H9 (cell line): ENCODE results near the gene SIAH2. TPM values are rescaled to one million over a fixed set of nuclear protein-coding genes. Genes with fewer than 3 reads are reported as not detected.

Experiments used
- DNase-seq: peaks from one replicate; pipeline ENCODE4 v3.0.0-alpha.2; 2017
- H2AFZ ChIP-seq: one replicate; pipeline ENCODE4 v1.6.1; 2013; ENCODE audit warnings: mild to moderate bottlenecking, low read length, control low read depth, moderate library complexity
- H2AK5ac ChIP-seq: 2 replicates; pipeline ENCODE4 v1.6.1; 2013; ENCODE audit warnings: low read length, control low read depth, mixed read lengths; ENCODE audit not compliant: insufficient read length
- H2BK120ac ChIP-seq: one replicate; pipeline ENCODE4 v1.6.1; 2013; ENCODE audit warnings: low read depth, mild to moderate bottlenecking, low read length, control low read depth, inconsistent platforms; ENCODE audit not compliant: poor library complexity, severe bottlenecking
- H2BK12ac ChIP-seq: 2 replicates; pipeline ENCODE4 v1.6.1; 2013; ENCODE audit warnings: low read length, control low read depth, mixed read lengths, low read depth; ENCODE audit not compliant: insufficient read length
- H2BK15ac ChIP-seq: 2 replicates; pipeline ENCODE4 v1.6.1; 2013; ENCODE audit warnings: low read depth, low read length, control low read depth
- H2BK20ac ChIP-seq: one replicate; pipeline ENCODE4 v1.6.1; 2013; ENCODE audit warnings: low read depth, mild to moderate bottlenecking, low read length, control low read depth, inconsistent platforms; ENCODE audit not compliant: poor library complexity, severe bottlenecking
- H2BK5ac ChIP-seq: 2 replicates; pipeline ENCODE4 v1.6.1; 2013; ENCODE audit warnings: low read length, control low read depth, mixed read lengths; ENCODE audit not compliant: insufficient read length
- H3K14ac ChIP-seq: 2 replicates; pipeline ENCODE4 v1.6.1; 2013; ENCODE audit warnings: low read length, control low read depth; ENCODE audit not compliant: insufficient read depth
- H3K18ac ChIP-seq: 2 replicates; pipeline ENCODE4 v1.6.1; 2013; ENCODE audit warnings: low read depth, mild to moderate bottlenecking, mixed read lengths, low read length, control low read depth; ENCODE audit not compliant: insufficient read length
- H3K23ac ChIP-seq: 2 replicates; pipeline ENCODE4 v1.6.1; 2013; ENCODE audit warnings: low read length, control low read depth, mixed read lengths, low read depth; ENCODE audit not compliant: insufficient read length
- H3K23me2 ChIP-seq: 2 replicates; pipeline ENCODE4 v1.6.1; 2013; ENCODE audit warnings: low read depth, mild to moderate bottlenecking, mixed read lengths, low read length, control low read depth; ENCODE audit not compliant: insufficient read length, poor library complexity, severe bottlenecking
- H3K27ac ChIP-seq: 2 replicates; pipeline ENCODE4 v1.5.1; 2013; ENCODE audit warnings: low read length, control low read depth, mixed read lengths, low read depth; ENCODE audit not compliant: insufficient read length
- H3K27me3 ChIP-seq: 2 replicates; pipeline ENCODE4 v1.6.1; 2013; ENCODE audit warnings: low read length, control low read depth, inconsistent platforms; ENCODE audit not compliant: insufficient read depth
- H3K4ac ChIP-seq: 2 replicates; pipeline ENCODE4 v1.6.1; 2013; ENCODE audit warnings: low read depth, mild to moderate bottlenecking, control low read depth, inconsistent platforms, low read length, moderate library complexity
- H3K4me1 ChIP-seq: 2 replicates; pipeline ENCODE4 v1.6.1; 2013; ENCODE audit warnings: low read length, control low read depth, inconsistent platforms; ENCODE audit not compliant: insufficient read depth
- H3K4me2 ChIP-seq: 2 replicates; pipeline ENCODE4 v1.6.1; 2013; ENCODE audit warnings: low read length, control low read depth, mixed read lengths; ENCODE audit not compliant: insufficient read length, insufficient read depth
- H3K56ac ChIP-seq: 2 replicates; pipeline ENCODE4 v1.6.1; 2013; ENCODE audit warnings: low read depth, mild to moderate bottlenecking, mixed read lengths, low read length, control low read depth; ENCODE audit not compliant: insufficient read length
- H3K79me1 ChIP-seq: 2 replicates; pipeline ENCODE4 v1.6.1; 2013; ENCODE audit warnings: low read depth, mild to moderate bottlenecking, moderate library complexity, low read length, control low read depth, inconsistent platforms; ENCODE audit not compliant: insufficient read depth, poor library complexity, severe bottlenecking
- H3K79me2 ChIP-seq: 2 replicates; pipeline ENCODE4 v1.6.1; 2013; ENCODE audit warnings: low read length, control low read depth, inconsistent platforms; ENCODE audit not compliant: insufficient read depth
- H3K9ac ChIP-seq: 2 replicates; pipeline ENCODE4 v1.6.1; 2013; ENCODE audit warnings: low read length, control low read depth, mixed read lengths; ENCODE audit not compliant: insufficient read length; ENCODE audit errors: extremely low read depth
- H3K9me3 ChIP-seq: one replicate; pipeline ENCODE4 v1.6.1; 2013; ENCODE audit warnings: low read depth, low read length, inconsistent platforms; ENCODE audit not compliant: control insufficient read depth
- H3T11ph ChIP-seq: one replicate; pipeline ENCODE4 v1.6.1; 2013; ENCODE audit warnings: mild to moderate bottlenecking, low read length, control low read depth, inconsistent platforms
- H4K20me1 ChIP-seq: one replicate; pipeline ENCODE4 v1.6.1; 2013; ENCODE audit not compliant: control insufficient read depth, insufficient read length, insufficient read depth
- H4K5ac ChIP-seq: 2 replicates; pipeline ENCODE4 v1.6.1; 2013; ENCODE audit warnings: low read depth, mild to moderate bottlenecking, mixed read lengths, low read length, control low read depth; ENCODE audit not compliant: insufficient read length
- H4K8ac ChIP-seq: replicated peaks from 2 replicates; pipeline ENCODE4 v1.6.1; 2013; ENCODE audit warnings: low read length, control low read depth, mixed read lengths, low read depth; ENCODE audit not compliant: insufficient read length
- H4K91ac ChIP-seq: 2 replicates; pipeline ENCODE4 v1.6.1; 2013; ENCODE audit warnings: low read depth, mild to moderate bottlenecking, moderate library complexity, mixed read lengths, low read length, control low read depth; ENCODE audit not compliant: insufficient read length
- H3K27ac Mint-ChIP-seq, 3 experiments: 2 replicates in 2 of 3; 3 replicates in 1 of 3; pipeline ENCODE4 v1.8.0; 2020 to 2021; ENCODE audit warnings: mixed read lengths in 3 of 3, mild to moderate bottlenecking in 1 of 3, moderate library complexity in 1 of 3
- H3K27me3 Mint-ChIP-seq: 2 replicates; pipeline ENCODE4 v1.8.0; 2021; ENCODE audit warnings: low read depth, mild to moderate bottlenecking, moderate library complexity, mixed read lengths
- H3K36me3 Mint-ChIP-seq, 3 experiments: 2 replicates in 2 of 3; 3 replicates in 1 of 3; pipeline ENCODE4 v1.8.0; 2020 to 2021; ENCODE audit warnings: low read depth in 3 of 3, mixed read lengths in 3 of 3; ENCODE audit not compliant: insufficient read depth in 1 of 3
- H3K4me1 Mint-ChIP-seq, 2 experiments: 2 replicates each; pipeline ENCODE4 v1.8.0; 2020; ENCODE audit warnings: mixed read lengths in 2 of 2
- H3K4me3 Mint-ChIP-seq, 2 experiments: 2 replicates in 1 of 2; 3 replicates in 1 of 2; pipeline ENCODE4 v1.8.0; 2020 to 2021; ENCODE audit warnings: mild to moderate bottlenecking in 2 of 2, mixed read lengths in 2 of 2, moderate library complexity in 1 of 2
- H3K9me3 Mint-ChIP-seq, 2 experiments: 2 replicates in 1 of 2; 3 replicates in 1 of 2; pipeline ENCODE4 v1.8.0; 2020; ENCODE audit warnings: mild to moderate bottlenecking in 2 of 2, mixed read lengths in 2 of 2, moderate library complexity in 1 of 2
- CTCF ChIP-seq: fragments of 200-600 bp; sonication (generic); conservative IDR thresholded peaks from 3 replicates; pipeline ENCODE4 v1.8.0; 2021; ENCODE audit warnings: antibody characterized with exemption, mild to moderate bottlenecking
- WGBS: extraction: QIAGEN DNeasy Blood & Tissue Kit; methylation state at CpG from one replicate; pipeline ENCODE4 v1.1.7; 2013; ENCODE audit warnings: missing lambda C conversion rate, low lambda C conversion rate, mixed read lengths; ENCODE audit not compliant: insufficient read length; ENCODE audit errors: extremely low coverage; 5-methylcytosine and 5-hydroxymethylcytosine counted together
- total RNA-seq: library from RNA; stranded (reverse); gene quantifications from 2 replicates; pipeline ENCODE4 v1.2.1, GENCODE V29; 2021

Gene SIAH2
- total RNA-seq, 1 experiment from 2014 or later: 17.4 TPM

GRCh38 chr3:150759319-150759718 lies 3.6 kb downstream of the SIAH2 start:
- no peaks in the 10 kb centered on the region for H3K79me1 ChIP-seq
- H4K8ac ChIP-seq: no peak overlapping the region
- no peak overlapping the region for H3K27ac Mint-ChIP-seq
- H3K56ac ChIP-seq: no peak overlapping the region
- H3K27me3 ChIP-seq: no peaks in the 10 kb centered on the region
- no peak overlapping the region for H2BK12ac ChIP-seq
- no peak overlapping the region for H2BK5ac ChIP-seq
- DNase-seq: no peak
- no peak overlapping the region for H4K91ac ChIP-seq
- H3K9me3 Mint-ChIP-seq: no peaks in the 10 kb centered on the region; a peak in 1 of 5 replicates
- no peak overlapping the region for H2AK5ac ChIP-seq
- no peak overlapping the region for H3K9ac ChIP-seq
- H3K4ac ChIP-seq: no peak overlapping the region
- H2AFZ ChIP-seq: no peak overlapping the region
- no CpG with 5 or more reads among the region's 3 CpGs for WGBS
- H3K9me3 ChIP-seq: no peaks in the 10 kb centered on the region
- H3K4me1 ChIP-seq: peaks cover 8% of the 10 kb centered on the region
- no peak overlapping the region for H4K5ac ChIP-seq
- H3T11ph ChIP-seq: no peak overlapping the region
- H3K4me2 ChIP-seq: no peak overlapping the region
- no peak overlapping the region for H3K14ac ChIP-seq
- H3K79me2 ChIP-seq: 0 out of 2 replicates have a peak, but pooled peaks cover 4% of the 10 kb centered on the region
- H3K4me3 Mint-ChIP-seq: no peak overlapping the region
- no peaks in the 10 kb centered on the region for H4K20me1 ChIP-seq
- H3K23ac ChIP-seq: no peak overlapping the region
- no peak overlapping the region for H3K18ac ChIP-seq
- peaks cover 15% of the 10 kb centered on the region for H3K27me3 Mint-ChIP-seq
- no peak overlapping the region for H2BK20ac ChIP-seq
- TF ChIP-seq CTCF: no peak
- H2BK15ac ChIP-seq: no peak overlapping the region
- H2BK120ac ChIP-seq: no peak overlapping the region
- peaks cover 0 to 2% (median 2%) of the 10 kb centered on the region in 3 experiments; a peak in 3 of 7 replicates for H3K36me3 Mint-ChIP-seq
- no peak overlapping the region for H3K27ac ChIP-seq
- H3K4me1 Mint-ChIP-seq: peaks cover 29 to 45% of the 10 kb centered on the region in 2 experiments
- H3K23me2 ChIP-seq: peaks cover 11% of the 10 kb centered on the region
